Lower leg skin (tissue), 3 donors: Measurements from ENCODE around the gene RBX1.

Experiments
- POLR2A ChIP-seq, 2 donors: fragments of 450-650 bp; IDR thresholded peaks; one replicate each; pipeline ENCODE4 v1.6.1; 2016 to 2017; ENCODE audit warnings: antibody characterized with exemption in 2 of 2, mild to moderate bottlenecking in 1 of 2, moderate library complexity in 1 of 2
- TF ChIP-seq, protein P1 (sequence below), 3 donors: fragments of 450-650 bp; IDR thresholded peaks; one replicate each; pipeline ENCODE4 v1.5.1; 2016; ENCODE audit warnings: antibody characterized with exemption in 3 of 3, mild to moderate bottlenecking in 3 of 3, moderate library complexity in 2 of 3

DNA sequence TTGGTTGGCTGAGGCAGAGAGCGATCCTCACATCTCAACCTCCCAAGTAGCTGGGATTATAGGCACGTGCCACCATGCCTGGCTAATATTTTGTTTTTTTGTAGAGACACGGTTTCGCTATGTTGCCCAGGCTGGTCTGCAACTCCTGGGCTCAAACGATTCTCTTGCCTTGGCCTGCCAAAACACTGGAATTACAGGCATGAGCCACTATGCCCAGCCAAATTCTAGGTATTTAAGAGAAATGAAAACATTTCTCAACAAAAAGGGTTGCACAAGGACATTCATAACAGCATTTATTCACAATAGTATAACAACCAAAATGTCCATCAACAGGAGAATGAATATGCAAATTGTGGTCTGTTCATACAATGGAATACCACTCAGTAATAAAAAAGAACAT lies 31.7 kb upstream of the RBX1 start:
- TF ChIP-seq, protein P1, sequence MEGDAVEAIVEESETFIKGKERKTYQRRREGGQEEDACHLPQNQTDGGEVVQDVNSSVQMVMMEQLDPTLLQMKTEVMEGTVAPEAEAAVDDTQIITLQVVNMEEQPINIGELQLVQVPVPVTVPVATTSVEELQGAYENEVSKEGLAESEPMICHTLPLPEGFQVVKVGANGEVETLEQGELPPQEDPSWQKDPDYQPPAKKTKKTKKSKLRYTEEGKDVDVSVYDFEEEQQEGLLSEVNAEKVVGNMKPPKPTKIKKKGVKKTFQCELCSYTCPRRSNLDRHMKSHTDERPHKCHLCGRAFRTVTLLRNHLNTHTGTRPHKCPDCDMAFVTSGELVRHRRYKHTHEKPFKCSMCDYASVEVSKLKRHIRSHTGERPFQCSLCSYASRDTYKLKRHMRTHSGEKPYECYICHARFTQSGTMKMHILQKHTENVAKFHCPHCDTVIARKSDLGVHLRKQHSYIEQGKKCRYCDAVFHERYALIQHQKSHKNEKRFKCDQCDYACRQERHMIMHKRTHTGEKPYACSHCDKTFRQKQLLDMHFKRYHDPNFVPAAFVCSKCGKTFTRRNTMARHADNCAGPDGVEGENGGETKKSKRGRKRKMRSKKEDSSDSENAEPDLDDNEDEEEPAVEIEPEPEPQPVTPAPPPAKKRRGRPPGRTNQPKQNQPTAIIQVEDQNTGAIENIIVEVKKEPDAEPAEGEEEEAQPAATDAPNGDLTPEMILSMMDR (IDR thresholded peaks at IDR 0.05), result no peak
- TF ChIP-seq POLR2A (IDR thresholded peaks at IDR 0.05), result no peak
